HepG2 (cell line): ENCODE data around the gene GCNT4. TPM values are rescaled to one million over a fixed set of nuclear protein-coding genes. Genes with fewer than 3 reads are reported as not detected.
A peak's percentile ranks its signal among the peaks of the same experiment; 100 is the strongest.

Experiments used
- FOSL1 ChIP-seq: sonication (generic); formaldehyde crosslinking; IDR thresholded peaks from 2 replicates; pipeline ENCODE4 v1.9.0; 2021; ENCODE audit warnings: missing genetic modification reagents, borderline replicate concordance
- HDAC1 ChIP-seq: sonication (generic); formaldehyde crosslinking; IDR thresholded peaks from 2 replicates; pipeline ENCODE4 v1.5.1; 2020; ENCODE audit warnings: mild to moderate bottlenecking, missing genetic modification reagents
- HNF4G ChIP-seq, 2 experiments: sonication (generic) in 1 of 2; formaldehyde crosslinking in 1 of 2; IDR thresholded peaks; 2 replicates each; pipeline versions ENCODE4 v1.4.0 to v1.6.1; 2011 to 2020; ENCODE audit warnings: borderline replicate concordance in 2 of 2, low read depth in 2 of 2, mild to moderate bottlenecking in 2 of 2, low read length in 1 of 2, missing genetic modification reagents in 1 of 2, moderate library complexity in 1 of 2
- NRL ChIP-seq: sonication (generic); formaldehyde crosslinking; IDR thresholded peaks from 2 replicates; pipeline ENCODE4 v1.5.0; 2020; ENCODE audit warnings: missing genetic modification reagents, mild to moderate bottlenecking, moderate library complexity, borderline replicate concordance
- SIX1 ChIP-seq: sonication (generic); formaldehyde crosslinking; IDR thresholded peaks from 2 replicates; pipeline ENCODE4 v1.4.0; 2020; ENCODE audit warnings: missing genetic modification reagents, borderline replicate concordance
- TCF7L2 ChIP-seq: IDR thresholded peaks from 2 replicates; pipeline ENCODE4 v1.6.1; 2011; ENCODE audit warnings: mild to moderate bottlenecking, low read depth, low read length, moderate library complexity
- YEATS4 ChIP-seq: sonication (generic); formaldehyde crosslinking; IDR thresholded peaks from 2 replicates; pipeline ENCODE4 v1.4.0; 2020; ENCODE audit warnings: missing genetic modification reagents, borderline replicate concordance
- ZBTB7A ChIP-seq: sonication (generic); formaldehyde crosslinking; IDR thresholded peaks from 2 replicates; pipeline ENCODE4 v1.8.0; 2022; ENCODE audit warnings: mild to moderate bottlenecking, missing genetic modification reagents
- ZFP37 ChIP-seq: sonication (generic); formaldehyde crosslinking; IDR thresholded peaks from 2 replicates; pipeline ENCODE4 v1.4.0; 2020; ENCODE audit warnings: missing genetic modification reagents, borderline replicate concordance
- ZFX ChIP-seq: sonication (generic); formaldehyde crosslinking; IDR thresholded peaks from 2 replicates; pipeline ENCODE4 v1.4.0; 2020; ENCODE audit warnings: mild to moderate bottlenecking, low read depth, missing genetic modification reagents, moderate library complexity
- ZFYVE20 ChIP-seq: sonication (generic); formaldehyde crosslinking; IDR thresholded peaks from 2 replicates; pipeline ENCODE4 v1.8.0; 2023; ENCODE audit warnings: low read depth, mild to moderate bottlenecking, moderate library complexity, missing genetic modification reagents, borderline replicate concordance
- ZNF564 ChIP-seq: sonication (generic); formaldehyde crosslinking; IDR thresholded peaks from 2 replicates; pipeline ENCODE4 v1.8.1; 2023; ENCODE audit warnings: mild to moderate bottlenecking, missing genetic modification reagents
- ZNF674 ChIP-seq: sonication (generic); formaldehyde crosslinking; IDR thresholded peaks from 2 replicates; pipeline ENCODE4 v1.5.0; 2020; ENCODE audit warnings: low read depth, mild to moderate bottlenecking, missing genetic modification reagents
- ZNF75D ChIP-seq: sonication (generic); formaldehyde crosslinking; IDR thresholded peaks from 2 replicates; pipeline ENCODE4 v1.8.1; 2023; ENCODE audit warnings: missing genetic modification reagents, mild to moderate bottlenecking, borderline replicate concordance
- ZSCAN21 ChIP-seq: sonication (generic); formaldehyde crosslinking; IDR thresholded peaks from 2 replicates; pipeline ENCODE4 v1.8.0; 2022; ENCODE audit warnings: mild to moderate bottlenecking, missing genetic modification reagents, moderate library complexity, borderline replicate concordance
- polyA plus RNA-seq, 8 experiments: library from polyadenylated mRNA; depleted of rRNA in 3 of 8; stranded (reverse) in 7 of 8; unstranded in 1 of 8; fragments of >200 nt; fragmentation: Illumina TruSeq in 4 of 8; extraction: Trizol in 4 of 8; gene quantifications; 2 replicates each; pipeline versions ENCODE4 v1.2.1 to v1.2.3, GENCODE V29; 2011 to 2016; ENCODE audit warnings: low read depth in 4 of 8, missing spikeins in 1 of 8, mixed read lengths in 1 of 8; ENCODE audit not compliant: insufficient read depth in 1 of 8
- total RNA-seq, 5 experiments: library from RNA; depleted of rRNA; stranded (reverse); fragments of >200 nt; fragmentation: Illumina TruSeq; extraction: Trizol; gene quantifications; 2 replicates each; pipeline ENCODE4 v1.2.3, GENCODE V29; 2016; ENCODE audit warnings: low read depth in 1 of 5
- TF ChIP-seq, protein P1 (sequence below): IDR thresholded peaks from 2 replicates; pipeline ENCODE4 v1.4.0; 2020; ENCODE audit warnings: mild to moderate bottlenecking, missing genetic modification reagents
- TF ChIP-seq, protein P2 (sequence below): sonication (generic); formaldehyde crosslinking; IDR thresholded peaks from 2 replicates; pipeline ENCODE4 v1.4.0; 2020; ENCODE audit warnings: missing genetic modification reagents
- TF ChIP-seq, protein P3 (sequence below): sonication (generic); formaldehyde crosslinking; IDR thresholded peaks from 2 replicates; pipeline ENCODE4 v1.4.0; 2020; ENCODE audit warnings: missing genetic modification reagents; ENCODE audit errors: not compliant biosample characterization
- TF ChIP-seq, protein P4 (sequence below): sonication (generic); formaldehyde crosslinking; IDR thresholded peaks from 2 replicates; pipeline ENCODE4 v1.5.0; 2020; ENCODE audit warnings: missing genetic modification reagents

Gene GCNT4
- total and polyA plus RNA-seq, 2 of the 13 experiments (the other 11 are each of a cell fraction or from before 2014, with no cell fraction given): 0.22 to 0.38 TPM

DNA sequence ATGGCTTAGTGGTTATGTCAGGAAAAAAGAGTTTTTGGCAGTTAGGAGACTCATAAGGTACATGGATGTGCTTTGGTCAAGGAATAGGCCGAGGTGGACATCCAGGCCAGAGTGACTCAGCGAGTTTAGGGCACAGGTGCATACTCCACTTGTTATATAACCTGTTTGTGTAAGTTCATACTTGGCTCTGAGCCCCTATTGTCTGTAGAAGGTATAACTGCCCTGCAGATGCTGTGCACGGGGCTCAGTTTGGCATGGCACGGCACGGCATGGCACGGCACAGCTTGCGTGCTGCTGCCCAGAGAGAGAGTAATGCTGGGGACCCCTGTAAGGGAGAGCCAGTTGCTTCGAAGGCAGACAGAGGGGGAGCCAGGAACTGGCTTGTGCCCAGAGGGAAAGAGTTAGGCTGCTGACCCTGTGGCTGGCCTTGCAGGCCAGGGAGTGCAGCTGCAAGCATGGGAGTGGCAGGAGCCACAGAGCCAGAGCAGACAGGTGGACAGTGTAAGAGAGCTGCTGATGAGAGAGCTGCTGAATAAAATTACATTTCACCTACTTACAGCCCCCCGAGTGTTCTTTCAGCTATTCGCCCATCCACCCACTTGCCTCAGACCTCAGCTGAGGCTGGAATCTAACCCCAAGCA is 32.2 kb downstream of the GCNT4 start (continued):
- TF ChIP-seq, protein P1, sequence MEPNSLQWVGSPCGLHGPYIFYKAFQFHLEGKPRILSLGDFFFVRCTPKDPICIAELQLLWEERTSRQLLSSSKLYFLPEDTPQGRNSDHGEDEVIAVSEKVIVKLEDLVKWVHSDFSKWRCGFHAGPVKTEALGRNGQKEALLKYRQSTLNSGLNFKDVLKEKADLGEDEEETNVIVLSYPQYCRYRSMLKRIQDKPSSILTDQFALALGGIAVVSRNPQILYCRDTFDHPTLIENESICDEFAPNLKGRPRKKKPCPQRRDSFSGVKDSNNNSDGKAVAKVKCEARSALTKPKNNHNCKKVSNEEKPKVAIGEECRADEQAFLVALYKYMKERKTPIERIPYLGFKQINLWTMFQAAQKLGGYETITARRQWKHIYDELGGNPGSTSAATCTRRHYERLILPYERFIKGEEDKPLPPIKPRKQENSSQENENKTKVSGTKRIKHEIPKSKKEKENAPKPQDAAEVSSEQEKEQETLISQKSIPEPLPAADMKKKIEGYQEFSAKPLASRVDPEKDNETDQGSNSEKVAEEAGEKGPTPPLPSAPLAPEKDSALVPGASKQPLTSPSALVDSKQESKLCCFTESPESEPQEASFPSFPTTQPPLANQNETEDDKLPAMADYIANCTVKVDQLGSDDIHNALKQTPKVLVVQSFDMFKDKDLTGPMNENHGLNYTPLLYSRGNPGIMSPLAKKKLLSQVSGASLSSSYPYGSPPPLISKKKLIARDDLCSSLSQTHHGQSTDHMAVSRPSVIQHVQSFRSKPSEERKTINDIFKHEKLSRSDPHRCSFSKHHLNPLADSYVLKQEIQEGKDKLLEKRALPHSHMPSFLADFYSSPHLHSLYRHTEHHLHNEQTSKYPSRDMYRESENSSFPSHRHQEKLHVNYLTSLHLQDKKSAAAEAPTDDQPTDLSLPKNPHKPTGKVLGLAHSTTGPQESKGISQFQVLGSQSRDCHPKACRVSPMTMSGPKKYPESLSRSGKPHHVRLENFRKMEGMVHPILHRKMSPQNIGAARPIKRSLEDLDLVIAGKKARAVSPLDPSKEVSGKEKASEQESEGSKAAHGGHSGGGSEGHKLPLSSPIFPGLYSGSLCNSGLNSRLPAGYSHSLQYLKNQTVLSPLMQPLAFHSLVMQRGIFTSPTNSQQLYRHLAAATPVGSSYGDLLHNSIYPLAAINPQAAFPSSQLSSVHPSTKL (CRISPR knock-in tag): peak; percentile 84
- TF ChIP-seq SIX1 (CRISPR knock-in tag) (no peak), ZNF75D (no peak), ZFX (peak; percentile 74), ZFP37 (CRISPR knock-in tag) (no peak), ZSCAN21 (no peak), HDAC1 (no peak), HNF4G (IDR thresholded peaks at IDR 0.05; ENCODE audit: borderline replicate concordance, low read depth, low read length) (no peak), HNF4G (CRISPR knock-in tag; IDR thresholded peaks at IDR 0.05; ENCODE audit: borderline replicate concordance, low read depth) (peak; percentile 59; the same call in 1 of the 2 replicates), FOSL1 (no peak), ZBTB7A (CRISPR knock-in tag) (no peak), YEATS4 (CRISPR knock-in tag) (no peak), TCF7L2 (no peak), ZFYVE20 (CRISPR knock-in tag) (no peak), NRL (CRISPR knock-in tag) (no peak), ZNF564 (no peak), ZNF674 (CRISPR knock-in tag) (no peak)
- TF ChIP-seq, protein P2, sequence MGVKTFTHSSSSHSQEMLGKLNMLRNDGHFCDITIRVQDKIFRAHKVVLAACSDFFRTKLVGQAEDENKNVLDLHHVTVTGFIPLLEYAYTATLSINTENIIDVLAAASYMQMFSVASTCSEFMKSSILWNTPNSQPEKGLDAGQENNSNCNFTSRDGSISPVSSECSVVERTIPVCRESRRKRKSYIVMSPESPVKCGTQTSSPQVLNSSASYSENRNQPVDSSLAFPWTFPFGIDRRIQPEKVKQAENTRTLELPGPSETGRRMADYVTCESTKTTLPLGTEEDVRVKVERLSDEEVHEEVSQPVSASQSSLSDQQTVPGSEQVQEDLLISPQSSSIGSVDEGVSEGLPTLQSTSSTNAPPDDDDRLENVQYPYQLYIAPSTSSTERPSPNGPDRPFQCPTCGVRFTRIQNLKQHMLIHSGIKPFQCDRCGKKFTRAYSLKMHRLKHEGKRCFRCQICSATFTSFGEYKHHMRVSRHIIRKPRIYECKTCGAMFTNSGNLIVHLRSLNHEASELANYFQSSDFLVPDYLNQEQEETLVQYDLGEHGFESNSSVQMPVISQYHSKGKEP (CRISPR knock-in tag): no peak
- TF ChIP-seq, protein P3, sequence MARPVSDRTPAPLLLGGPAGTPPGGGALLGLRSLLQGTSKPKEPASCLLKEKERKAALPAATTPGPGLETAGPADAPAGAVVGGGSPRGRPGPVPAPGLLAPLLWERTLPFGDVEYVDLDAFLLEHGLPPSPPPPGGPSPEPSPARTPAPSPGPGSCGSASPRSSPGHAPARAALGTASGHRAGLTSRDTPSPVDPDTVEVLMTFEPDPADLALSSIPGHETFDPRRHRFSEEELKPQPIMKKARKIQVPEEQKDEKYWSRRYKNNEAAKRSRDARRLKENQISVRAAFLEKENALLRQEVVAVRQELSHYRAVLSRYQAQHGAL (CRISPR knock-in tag): no peak
- TF ChIP-seq, protein P4, sequence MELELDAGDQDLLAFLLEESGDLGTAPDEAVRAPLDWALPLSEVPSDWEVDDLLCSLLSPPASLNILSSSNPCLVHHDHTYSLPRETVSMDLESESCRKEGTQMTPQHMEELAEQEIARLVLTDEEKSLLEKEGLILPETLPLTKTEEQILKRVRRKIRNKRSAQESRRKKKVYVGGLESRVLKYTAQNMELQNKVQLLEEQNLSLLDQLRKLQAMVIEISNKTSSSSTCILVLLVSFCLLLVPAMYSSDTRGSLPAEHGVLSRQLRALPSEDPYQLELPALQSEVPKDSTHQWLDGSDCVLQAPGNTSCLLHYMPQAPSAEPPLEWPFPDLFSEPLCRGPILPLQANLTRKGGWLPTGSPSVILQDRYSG (CRISPR knock-in tag): no peak
